ENCODE data around the gene PPP1R16B. TPM values are rescaled to one million over a fixed set of nuclear protein-coding genes. Genes with fewer than 3 reads are reported as not detected.

PPP1R16B gene
- total RNA-seq, 2 donors from 2014 or later = 1.6 to 4.7 TPM

GRCh38 chr20:38937978-38938473 is 132.5 kb downstream of the PPP1R16B start:
- H3K4me3 ChIP-seq = no peak overlapping the region
- H3K4me1 ChIP-seq = no peaks in the 10 kb centered on the region
- DNase-seq (no peak), ATAC-seq (no peak)
- intact Hi-C loops (cut with DNase I) = no loop called here
- no peaks in the 10 kb centered on the region for H3K36me3 ChIP-seq (replicated peaks in 1 of 2; ENCODE audit: insufficient read depth in 1 of 2, low read depth in 2 of 2)
- TF ChIP-seq POLR2A (IDR thresholded peaks at IDR 0.05) = no peak
- TF ChIP-seq CTCF (IDR thresholded peaks at IDR 0.05) = no peak
- no peaks in the 10 kb centered on the region for H3K27me3 ChIP-seq
- H3K9me3 ChIP-seq = no peaks in the 10 kb centered on the region
- 81 to 84% methylated on average over 7 of the region's 7 CpGs for WGBS, 2 donors
- H3K27ac ChIP-seq = no peak overlapping the region

- H3K36me3 ChIP-seq (replicated peaks in 1 of 2; ENCODE audit: insufficient read depth in 1 of 2, low read depth in 2 of 2) = no peaks in the 10 kb centered on the region
- no peak for DNase-seq
Observed at GRCh38 chr20:38939686-38940085, 134.2 kb downstream of the PPP1R16B start.

DNA sequence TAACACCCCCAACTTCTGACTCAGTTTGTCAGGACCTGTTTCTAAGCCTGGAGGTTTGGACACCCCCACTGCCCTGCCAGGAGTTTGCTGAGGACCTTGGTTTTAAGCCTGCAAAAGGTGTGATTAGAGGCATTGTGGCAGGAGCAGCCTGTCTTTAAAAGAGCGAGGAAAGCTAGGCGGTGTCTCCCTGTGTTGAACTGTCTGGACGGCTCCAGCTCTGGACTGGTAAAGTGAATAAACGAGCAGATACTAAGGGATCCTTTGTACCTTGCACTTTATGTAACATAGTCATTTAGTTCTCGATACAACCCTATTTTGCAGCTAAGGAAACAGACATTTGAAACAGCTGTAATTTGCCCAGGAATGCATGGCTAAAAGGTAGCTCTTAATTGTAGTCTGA is 135.1 kb downstream of the PPP1R16B start:
- Histone ChIP-seq H3K36me3 (replicated peaks in 1 of 2; ENCODE audit: insufficient read depth in 1 of 2, low read depth in 2 of 2) (no peaks in the 10 kb centered on the region), H3K4me1 (no peaks in the 10 kb centered on the region), H3K9me3 (no peaks in the 10 kb centered on the region), H3K27me3 (no peaks in the 10 kb centered on the region), H3K27ac (no peak overlapping the region), H3K4me3 (no peak overlapping the region)
- 90 to 93% methylated on average over 5 of the region's 5 CpGs for WGBS, 2 donors
- DNase-seq (no peak), ATAC-seq (no peak)
- no peak for TF ChIP-seq CTCF (IDR thresholded peaks at IDR 0.05)
- no peak for TF ChIP-seq POLR2A (IDR thresholded peaks at IDR 0.05)
- intact Hi-C loops (cut with DNase I) = no loop called here

More at GRCh38 chr20:38939686-38940085, 134.2 kb downstream of the PPP1R16B start:
- intact Hi-C loops (cut with DNase I) = no loop called here
- H3K9me3 ChIP-seq = no peaks in the 10 kb centered on the region
- no peaks in the 10 kb centered on the region for H3K27me3 ChIP-seq
- WGBS, 2 donors = 82 to 100% methylated on average over 2 of the region's 2 CpGs
- TF ChIP-seq CTCF (IDR thresholded peaks at IDR 0.05) = no peak
- TF ChIP-seq POLR2A (IDR thresholded peaks at IDR 0.05) = no peak
- ATAC-seq = no peak
- H3K4me3 ChIP-seq = no peak overlapping the region
- no peak overlapping the region for H3K27ac ChIP-seq
- H3K4me1 ChIP-seq = no peaks in the 10 kb centered on the region

- Histone ChIP-seq H3K4me1 (no peaks in the 10 kb centered on the region), H3K36me3 (replicated peaks in 1 of 2; ENCODE audit: insufficient read depth in 1 of 2, low read depth in 2 of 2) (no peaks in the 10 kb centered on the region), H3K9me3 (no peaks in the 10 kb centered on the region), H3K27me3 (no peaks in the 10 kb centered on the region), H3K27ac (no peak overlapping the region), H3K4me3 (no peak overlapping the region)
- TF ChIP-seq CTCF (IDR thresholded peaks at IDR 0.05) (no peak), POLR2A (IDR thresholded peaks at IDR 0.05) (no peak)
- intact Hi-C loops (cut with DNase I) = no loop called here
- no peak for DNase-seq
- 91 to 92% methylated on average over 5 of the region's 5 CpGs for WGBS, 2 donors
- ATAC-seq = no peak
Observed at GRCh38 chr20:38941726-38942389, 136.4 kb downstream of the PPP1R16B start.

GRCh38 chr20:38945012-38945411 is 139.5 kb downstream of the PPP1R16B start:
- Histone ChIP-seq H3K36me3 (replicated peaks in 1 of 2; ENCODE audit: insufficient read depth in 1 of 2, low read depth in 2 of 2) (no peaks in the 10 kb centered on the region), H3K27ac (no peak overlapping the region), H3K27me3 (no peaks in the 10 kb centered on the region), H3K9me3 (no peaks in the 10 kb centered on the region), H3K4me1 (no peaks in the 10 kb centered on the region), H3K4me3 (no peak overlapping the region)
- no peak for DNase-seq
- no peak for ATAC-seq
- intact Hi-C loops (cut with DNase I) = no loop called here
- WGBS, 2 donors = 64 to 83% methylated on average over 3 of the region's 3 CpGs
- TF ChIP-seq CTCF (IDR thresholded peaks at IDR 0.05) = no peak
- TF ChIP-seq POLR2A (IDR thresholded peaks at IDR 0.05) = no peak

All from body of pancreas (tissue), 4 donors.